ENCODE measurements around the gene RERG.
"Not testable (repeated sequence)": the region's sequence is repeated elsewhere in the genome, so short reads cannot be mapped to it uniquely, and the experiment has no call there.

RERG gene, protein sequence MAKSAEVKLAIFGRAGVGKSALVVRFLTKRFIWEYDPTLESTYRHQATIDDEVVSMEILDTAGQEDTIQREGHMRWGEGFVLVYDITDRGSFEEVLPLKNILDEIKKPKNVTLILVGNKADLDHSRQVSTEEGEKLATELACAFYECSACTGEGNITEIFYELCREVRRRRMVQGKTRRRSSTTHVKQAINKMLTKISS

DNA sequence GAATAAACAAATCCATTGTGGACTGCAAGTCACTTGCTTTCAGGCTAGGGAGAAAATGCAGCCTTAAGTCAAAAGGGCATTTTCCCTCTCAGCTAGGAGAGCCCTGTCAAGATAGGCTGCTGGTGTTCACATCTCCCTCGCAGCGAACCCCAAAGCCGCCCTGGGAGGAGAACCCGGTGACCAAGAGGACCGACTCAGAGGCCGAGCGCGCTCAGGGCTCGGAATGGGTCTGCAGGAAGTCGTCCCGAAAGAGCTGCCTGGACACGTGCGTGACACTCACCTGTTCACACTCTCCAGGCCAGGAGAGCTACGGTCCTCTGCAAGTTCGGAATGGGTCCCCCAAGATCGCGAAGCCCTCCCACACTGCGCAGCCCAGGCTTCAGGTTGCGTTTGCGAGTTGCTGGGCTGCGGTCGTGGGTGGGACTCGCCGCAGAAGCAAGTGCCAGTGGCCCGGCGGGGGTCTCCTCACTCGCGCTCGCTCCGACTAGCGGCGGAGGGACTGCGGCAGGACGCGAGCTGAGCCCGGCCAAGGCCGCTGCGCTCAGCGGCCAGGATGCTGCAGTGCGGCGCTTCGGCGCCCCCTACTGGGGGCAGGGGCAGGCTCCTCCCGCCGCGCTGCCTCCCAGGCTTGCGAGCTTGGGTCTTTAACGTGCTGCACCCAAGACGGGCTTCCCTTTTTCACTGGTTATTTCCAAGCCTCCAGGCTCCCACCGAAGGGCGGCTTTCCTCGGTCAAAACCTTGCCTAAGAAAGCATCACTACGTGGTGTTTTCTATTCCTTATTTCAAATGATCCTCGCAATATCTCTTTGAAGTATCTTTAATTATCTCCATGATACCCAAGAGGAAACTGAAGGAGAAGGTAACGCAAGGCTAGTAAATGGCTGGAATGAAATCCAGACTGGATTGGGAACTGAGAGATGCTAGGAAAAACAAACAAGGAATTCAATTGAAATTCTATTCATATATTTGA, at the start of gene RERG:
RERG (minus strand) TSS at position 503 of the 971 bp plus-strand sequence. CDS start 3,928 bp downstream, outside the sequence.
- peak; percentile 29 to 38 for DNase-seq (ENCODE audit: low read depth in 2 of 2)

DNA sequence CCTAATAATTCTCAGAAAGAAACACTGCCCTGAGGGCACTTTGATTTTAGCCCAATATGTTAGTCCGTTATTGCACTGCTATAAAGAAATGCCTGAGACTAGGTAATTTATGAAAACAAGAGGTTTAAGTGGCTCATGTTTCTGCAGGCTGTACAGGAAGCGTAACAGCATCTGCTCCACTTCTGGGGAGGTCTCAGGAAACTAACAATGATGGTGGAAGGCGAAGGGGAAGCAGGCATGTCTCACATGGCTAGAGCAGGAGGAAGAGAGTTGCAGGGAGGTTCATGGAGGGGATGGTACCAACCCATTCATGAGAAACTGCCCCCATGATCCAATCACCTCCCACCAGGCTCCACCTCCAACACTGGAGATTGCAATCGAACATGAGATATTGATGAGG, 49.4 kb upstream of the RERG start:
- no peak for DNase-seq (ENCODE audit: low read depth in 2 of 2)

DNA sequence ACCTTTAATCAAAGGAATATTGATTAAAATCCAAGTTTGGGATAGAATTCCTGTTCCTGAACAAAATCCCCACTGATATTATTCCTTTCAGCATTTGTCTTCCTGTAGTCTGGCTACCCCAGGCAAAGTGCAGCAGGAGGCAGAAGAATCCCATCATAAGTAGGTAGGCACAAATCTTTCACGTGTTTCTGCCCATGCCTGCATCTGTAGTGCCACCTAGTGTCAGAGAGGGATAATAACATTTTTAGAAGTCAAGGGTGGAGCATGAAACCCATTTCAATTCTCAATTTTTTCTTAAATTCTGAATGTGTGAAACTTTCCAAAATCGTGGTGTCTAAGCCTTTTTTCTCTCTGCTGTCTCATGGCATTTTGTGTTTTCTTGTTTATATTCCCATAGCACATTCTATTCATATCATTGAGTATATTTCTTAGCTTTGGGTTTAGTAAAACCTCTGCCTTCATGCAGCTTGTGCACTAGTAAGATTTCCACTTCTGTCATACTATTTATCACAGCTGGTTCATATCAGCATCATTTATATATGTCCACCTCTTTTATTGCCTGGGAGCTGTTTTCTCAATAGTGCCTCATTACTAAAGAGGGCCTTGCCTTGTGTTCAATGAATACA, 47.8 kb upstream of the RERG start:
- DNase-seq (ENCODE audit: low read depth in 2 of 2) = peak in 1 of 2 experiments; percentile 10

DNA sequence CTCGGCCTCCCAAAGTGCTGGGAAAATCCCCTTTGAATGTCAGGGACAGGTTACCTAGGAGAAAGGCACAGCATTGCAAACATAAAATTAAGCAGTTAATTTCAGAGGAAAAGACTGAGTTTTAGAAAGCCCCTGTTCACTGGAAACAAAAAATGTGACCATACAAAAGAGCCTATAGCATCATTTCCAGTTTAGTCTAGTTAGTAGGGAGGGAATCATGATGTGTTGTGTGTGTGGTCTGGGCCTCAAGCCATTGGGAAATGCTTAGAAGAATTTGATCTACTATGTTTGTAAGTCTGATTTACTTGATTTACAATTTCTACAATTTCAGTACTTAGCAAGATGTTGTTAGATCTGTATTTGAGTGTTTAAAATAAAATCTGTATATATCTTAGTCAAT, 47.1 kb upstream of the RERG start:
- DNase-seq (ENCODE audit: low read depth in 2 of 2) = no peak

DNA sequence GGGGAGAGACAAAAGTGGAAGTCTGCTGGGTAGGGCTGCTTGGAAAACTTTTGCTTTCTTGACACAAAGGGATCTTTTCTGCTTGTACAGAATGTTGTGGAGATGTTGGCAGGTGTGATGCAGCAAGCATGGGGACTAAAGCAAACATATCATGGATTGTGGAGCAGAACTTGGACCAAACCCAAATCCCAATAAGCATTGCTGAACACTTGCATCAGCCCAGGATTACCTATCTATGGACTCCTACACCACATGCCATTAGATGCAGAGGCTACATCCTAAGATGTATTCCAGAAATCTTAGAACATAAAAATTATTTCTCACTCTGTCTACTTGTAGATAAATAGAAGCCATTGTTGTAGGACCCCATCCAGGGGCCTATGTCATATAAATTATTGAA, 44.7 kb upstream of the RERG start:
- DNase-seq (ENCODE audit: low read depth in 2 of 2) = no peak

DNA sequence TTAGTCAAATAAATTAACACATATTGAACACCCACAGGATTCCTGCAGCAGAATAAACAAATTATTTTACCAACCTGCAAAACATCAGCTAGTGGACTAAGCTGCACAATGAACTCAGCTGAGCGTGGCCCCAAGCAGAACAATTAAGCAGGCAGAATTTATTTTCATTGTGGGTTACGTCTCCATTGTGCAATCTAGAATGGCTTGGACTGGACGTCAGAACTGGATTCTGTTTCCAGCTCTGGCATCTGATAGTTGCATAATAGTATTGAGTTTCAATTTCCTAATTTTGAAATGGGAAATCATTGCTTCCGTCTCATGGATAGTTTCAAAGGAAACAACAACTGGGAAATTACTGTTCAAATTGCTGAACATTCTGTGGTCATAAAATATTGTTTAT, 35.5 kb upstream of the RERG start:
- no peak for DNase-seq (ENCODE audit: low read depth in 2 of 2)

DNA sequence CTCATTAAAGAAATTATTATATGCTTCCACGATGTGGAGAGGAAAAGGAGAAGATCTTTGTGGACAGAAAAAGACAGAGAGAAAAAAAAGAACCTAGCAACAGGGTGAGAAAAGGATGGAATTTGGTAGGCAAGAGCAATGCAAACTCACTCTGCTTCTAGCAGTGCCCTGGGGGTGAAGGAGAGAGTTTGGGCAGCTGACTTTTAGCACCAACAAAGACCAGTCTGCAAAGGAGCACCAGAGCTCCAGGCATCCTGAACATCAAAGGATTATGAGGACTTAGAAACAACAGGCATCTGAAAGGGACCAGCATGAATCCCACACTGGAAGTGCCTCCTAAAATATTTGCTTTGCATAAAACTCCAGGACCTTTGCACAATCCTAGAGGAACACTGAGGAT, 32.8 kb upstream of the RERG start:
- no peak for DNase-seq (ENCODE audit: low read depth in 2 of 2)

DNA sequence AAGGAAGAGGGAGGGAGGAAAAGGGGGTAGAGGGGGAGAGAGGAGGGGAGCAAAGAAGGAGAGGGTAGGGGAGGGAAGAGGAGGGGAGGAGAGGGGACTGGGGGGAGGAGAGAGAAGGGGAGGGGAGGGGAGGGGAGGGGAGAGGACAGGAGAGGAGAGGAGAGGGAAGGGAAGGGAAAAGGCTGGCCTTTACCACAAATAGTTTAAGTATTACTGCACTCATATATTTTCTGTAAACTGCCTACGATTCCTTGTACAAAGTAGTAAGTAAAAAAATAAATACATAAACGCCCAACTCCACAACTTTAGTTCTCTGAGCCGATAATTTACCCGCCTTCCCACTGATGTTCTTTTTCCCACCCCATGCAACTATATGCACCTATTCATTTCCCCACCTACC, 23.7 kb upstream of the RERG start:
- DNase-seq (ENCODE audit: low read depth in 2 of 2) = no peak

DNA sequence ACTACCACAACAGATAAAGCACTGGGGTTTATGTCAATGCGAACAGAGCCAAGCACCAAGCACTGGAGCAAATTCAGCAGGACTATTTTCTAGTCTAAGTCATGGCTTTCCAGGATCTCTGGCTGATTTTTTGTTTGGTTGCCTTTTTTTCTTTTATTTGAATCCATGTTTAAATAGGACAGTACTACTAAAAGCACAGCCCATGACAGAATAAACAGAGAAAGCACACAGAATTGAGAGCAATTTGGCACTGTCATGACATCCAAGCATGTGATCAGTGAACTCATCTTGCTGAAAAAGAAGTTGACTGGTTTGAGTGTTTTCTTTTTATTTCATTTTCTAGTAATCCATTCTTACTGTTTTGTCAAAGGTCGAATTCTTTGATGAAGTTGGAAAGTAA, 23.1 kb upstream of the RERG start:
- no peak for DNase-seq (ENCODE audit: low read depth in 2 of 2)

DNA sequence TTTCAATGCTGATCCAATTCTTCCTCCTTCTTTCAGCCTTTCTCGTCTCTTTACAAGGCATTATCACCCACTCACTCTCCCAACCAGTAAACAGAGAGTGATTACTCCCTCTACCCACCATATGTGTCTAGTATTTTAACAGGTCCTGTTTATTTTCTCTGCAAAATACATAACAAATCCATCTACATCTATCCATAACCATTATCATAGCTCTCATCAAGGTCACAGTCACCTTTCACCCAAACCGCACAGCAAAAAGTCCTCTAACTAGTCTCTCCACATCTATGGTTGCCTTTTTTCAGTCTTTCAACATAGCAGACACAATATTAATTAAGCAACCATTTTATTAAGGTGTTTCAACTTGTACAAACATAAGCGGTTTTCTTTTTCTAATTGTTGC, 21.9 kb upstream of the RERG start:
- DNase-seq (ENCODE audit: low read depth in 2 of 2) = no peak

DNA sequence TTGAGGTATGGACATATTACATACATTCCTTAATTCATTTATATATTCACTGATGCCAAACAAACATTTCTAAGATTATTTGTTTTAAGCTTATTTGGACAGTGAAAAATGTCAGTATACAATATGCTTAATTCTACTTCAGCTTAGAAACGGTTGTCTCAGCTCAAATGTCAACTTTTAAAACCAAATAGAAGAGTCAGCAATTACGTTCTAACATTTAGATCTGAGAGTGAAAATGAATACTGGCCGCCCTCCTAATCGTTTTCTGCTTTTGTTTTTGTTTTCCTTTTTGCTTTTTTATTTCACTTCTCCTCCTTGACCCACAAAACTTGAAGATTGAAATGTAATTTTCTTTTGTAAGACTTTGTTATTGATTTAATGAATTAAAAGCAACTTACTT, 19.7 kb upstream of the RERG start:
- DNase-seq (ENCODE audit: low read depth in 2 of 2) = no peak

DNA sequence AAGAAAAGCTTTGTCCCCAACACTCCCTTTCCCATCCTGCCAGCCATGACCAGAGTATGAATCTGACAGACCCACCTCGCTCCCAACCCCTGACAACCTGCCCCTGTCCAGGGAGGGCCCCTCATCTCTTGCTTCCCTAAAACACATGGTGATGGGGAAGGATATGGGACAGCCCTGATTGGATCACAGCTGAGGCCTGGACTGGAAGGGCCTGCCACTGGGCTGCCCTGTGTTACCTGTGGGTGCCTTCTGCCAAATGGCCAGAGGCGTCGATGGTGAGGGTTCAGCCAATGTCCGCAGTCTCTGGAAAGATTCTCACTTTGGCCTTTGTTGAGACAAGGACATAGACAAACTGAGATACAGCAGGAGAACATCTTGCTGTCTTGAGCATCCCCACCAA, 13.3 kb upstream of the RERG start:
- DNase-seq (ENCODE audit: low read depth in 2 of 2) = no peak

DNA sequence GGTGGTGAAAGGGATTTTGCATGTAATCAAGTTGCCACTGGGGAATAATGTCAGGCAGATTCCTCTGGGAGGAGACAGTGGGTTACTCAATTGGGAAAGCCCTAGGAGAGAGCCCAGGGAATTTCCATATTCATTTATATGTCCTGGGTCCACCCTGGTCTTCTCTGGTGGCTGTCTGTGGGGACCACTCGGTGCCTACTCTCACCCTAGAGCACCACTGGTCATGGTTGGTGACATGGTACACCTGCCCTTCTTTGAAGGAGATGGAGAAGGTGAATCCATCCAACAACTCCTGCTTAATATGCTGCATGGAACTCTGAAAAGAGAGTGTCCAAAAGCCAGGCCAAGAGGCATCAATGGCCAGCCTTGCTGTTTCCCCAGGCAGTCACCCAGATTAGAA, 12.8 kb upstream of the RERG start:
- no peak for DNase-seq (ENCODE audit: low read depth in 2 of 2)

DNA sequence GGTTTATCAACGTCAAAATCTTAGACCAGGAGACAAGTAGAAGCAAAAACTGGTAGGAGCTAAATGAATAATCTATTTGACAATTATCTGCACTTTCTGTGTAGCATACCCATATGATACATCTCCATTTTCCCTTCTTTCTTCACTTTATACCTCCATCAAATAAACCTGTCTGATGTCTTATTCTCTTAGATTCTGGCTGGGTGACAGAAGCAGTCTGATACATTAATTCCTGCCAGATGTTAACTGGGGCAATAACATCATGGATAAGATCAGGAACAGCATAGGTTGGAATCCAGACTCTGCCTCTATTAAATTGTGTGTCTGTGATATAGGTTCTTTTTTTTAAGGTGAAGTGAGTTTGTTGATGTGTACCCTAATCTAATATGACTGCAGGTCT, 11.7 kb upstream of the RERG start:
- DNase-seq (ENCODE audit: low read depth in 2 of 2) = no peak

DNA sequence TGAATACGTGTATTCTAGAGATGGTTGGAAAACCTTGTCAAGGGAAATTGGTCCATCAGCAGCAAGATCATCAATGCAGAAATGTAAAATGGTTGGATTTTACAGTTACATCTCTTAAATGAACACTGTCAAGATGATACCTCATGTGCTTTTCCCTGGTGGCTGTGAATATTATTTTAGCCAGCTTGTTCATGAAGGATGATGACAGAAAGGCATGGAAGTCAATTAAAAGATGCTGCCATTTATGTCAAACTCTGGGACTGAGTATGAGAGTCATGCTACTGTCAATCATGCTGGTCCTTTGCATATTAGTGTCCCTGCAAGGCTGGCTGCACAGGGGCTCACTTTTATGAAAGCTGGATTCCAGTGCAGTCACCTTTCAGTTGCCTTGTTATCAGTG, 10.3 kb upstream of the RERG start:
- no peak for DNase-seq (ENCODE audit: low read depth in 2 of 2)

DNA sequence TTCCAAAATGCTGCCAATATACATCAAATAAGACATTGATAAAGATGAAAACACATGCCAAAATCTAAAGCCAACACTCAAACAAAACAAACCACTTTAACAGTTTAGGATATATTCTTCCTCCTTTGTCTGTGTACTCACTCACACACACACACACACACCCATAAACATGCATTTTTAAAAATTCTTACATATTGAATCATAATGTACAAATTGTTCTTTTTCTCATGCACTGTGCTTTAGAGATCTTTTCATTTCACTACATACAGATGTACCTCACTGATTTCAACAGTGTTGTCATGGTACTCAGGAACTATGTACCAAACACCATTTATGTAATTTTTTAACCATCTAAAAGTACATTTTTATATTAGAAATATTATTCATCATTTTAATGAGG, 9.5 kb upstream of the RERG start:
- no peak for DNase-seq (ENCODE audit: low read depth in 2 of 2)

DNA sequence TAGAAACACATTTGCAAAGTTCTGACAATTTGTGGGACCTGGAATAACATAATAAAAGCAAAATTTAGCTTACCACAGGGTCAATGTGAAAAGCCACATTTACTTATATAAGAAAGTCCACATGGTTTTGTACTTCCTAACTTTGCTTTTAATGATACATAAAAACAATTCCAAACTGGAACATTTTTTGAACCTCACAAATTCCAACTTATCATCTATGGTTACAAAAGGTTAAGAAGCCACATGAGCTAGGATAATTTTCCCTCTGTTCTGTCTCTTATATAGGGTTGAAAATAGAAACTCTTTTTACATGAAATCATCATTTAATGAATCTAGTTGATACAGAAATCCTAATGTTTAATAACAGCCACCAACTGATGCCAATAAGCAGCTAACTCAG, 8.9 kb upstream of the RERG start:
- DNase-seq (ENCODE audit: low read depth in 2 of 2) = no peak

DNA sequence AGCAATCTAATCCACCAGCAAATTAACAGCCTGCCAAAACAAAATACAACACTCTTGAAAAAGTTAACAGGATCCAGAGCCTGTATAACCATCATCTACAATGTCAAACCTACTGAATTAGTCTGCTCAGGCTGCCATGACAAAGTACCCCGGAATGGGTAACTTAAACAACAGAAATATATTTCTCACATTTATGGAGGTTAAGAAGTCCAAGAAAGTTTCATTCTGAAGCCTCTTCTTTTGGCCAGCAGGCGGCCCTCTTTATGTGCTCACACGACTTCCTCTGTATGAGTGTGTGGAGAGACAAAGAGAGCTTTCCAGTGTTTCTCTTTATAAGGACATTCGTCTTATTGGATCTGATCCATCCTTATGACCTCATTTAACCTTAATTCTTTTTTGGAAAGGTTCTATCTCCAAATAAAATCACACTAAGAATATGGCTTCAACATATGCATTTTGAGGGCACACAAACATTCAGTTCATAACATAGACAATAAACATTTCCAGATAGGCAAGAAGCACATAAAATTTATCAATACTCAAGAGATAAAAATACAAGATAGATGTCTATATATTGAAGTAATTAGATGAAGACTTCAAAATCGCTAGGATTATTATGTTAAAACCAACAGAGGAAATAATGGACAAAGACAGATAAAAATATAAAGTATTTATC, 5.9 kb upstream of the RERG start:
- peak; percentile 8 to 12 for DNase-seq (ENCODE audit: low read depth in 2 of 2)

DNA sequence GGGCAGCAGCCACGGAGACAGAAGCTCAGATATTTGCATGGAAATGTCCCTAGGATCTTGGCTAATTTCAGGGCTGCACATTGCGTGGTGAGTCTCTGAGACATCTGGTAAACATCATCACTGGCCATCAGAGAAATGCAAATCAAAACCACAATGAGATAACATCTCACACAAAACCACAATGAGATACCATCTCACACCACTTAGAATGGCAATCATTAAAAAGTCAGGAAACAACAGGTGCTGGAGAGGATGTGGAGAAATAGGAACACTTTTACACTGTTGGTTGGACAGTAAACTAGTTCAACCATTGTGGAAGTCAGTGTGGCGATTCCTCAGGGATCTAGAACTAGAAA, 4.6 kb upstream of the RERG start:
- not testable (repeated sequence) for DNase-seq (ENCODE audit: low read depth in 2 of 2)

DNA sequence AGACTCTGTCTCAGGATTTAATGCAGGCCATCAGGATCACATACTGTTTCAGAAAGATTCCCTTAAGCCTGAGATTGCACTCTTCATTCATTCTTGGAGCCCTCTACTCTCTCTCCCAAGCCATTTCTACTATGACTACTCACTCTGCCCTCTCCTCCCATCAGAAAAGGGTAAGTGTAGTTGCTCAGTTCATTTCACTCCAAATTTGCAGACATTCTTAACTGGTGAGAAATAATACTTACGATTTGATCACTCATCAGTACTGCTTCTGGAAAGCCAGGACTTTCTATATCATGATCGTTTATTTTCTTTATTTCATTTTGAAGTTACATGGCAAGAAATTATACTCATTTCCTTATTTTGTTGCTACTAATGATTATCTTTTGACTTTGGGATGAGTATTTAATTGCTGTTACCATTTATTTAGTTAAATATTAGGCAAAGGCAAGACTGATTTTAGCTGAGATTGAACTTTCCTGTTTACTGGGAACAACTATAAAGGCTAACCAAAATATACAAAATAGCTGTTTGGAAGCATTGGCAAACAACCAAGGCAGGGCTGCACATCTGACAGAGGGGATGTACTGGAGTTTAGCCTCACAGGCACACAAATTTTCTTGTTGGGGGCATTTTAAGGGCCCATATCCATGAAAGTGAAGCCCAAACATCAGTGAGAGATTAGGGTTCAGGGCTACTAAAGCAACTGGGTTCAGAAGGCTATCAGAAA, 4.1 kb upstream of the RERG start:
- DNase-seq (ENCODE audit: low read depth in 2 of 2) = no peak

DNA sequence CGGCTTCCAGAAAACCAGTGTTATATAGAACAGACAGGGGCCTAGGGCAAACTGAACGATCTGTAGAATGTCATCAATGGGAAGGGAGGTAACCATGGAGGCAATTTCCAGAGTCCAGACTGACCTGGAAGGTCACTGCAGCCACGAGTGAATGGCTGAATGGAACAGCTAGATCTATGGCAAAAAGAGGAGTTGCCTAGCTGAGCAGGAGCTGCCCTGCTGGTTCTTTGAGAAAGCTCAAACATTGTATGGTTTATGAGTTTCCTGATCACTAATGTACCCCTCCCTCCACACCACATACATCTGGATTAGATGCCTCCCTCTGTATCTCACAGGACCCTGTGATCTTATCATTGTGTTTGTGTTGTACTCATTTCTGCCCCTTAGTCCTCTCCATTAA, 1.0 kb upstream of the RERG start:
- DNase-seq (ENCODE audit: low read depth in 2 of 2) = no peak

DNA sequence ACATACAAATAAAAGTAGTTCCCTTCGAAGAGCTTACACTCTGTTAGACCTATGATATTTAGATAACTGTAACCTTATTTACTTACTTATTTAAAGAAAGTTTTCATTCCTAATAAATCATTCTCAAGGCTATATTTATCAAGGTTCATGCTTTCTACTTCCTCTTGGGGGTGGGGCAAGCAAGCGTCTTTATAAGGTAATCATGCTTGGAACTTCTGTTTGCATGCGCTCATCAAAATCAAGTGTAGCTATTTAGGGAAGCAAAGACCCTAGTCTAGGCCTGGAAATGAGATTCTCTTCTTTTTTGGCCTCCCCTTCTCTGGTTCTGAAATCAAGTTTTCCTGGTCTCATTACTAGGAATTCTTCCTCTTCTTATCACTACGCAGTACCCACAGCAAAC, 766 bp downstream of the RERG start:
- no peak for DNase-seq (ENCODE audit: low read depth in 2 of 2)
